Loucy (cell line): ENCODE results near the gene TGFBR3.

Source experiments
- H2AFZ ChIP-seq: fragments of 200-600 bp; sonication (generic); 2 replicates; pipeline ENCODE4 v1.6.0; 2016; ENCODE audit warnings: antibody characterized with exemption, mild to moderate bottlenecking, low read length, moderate library complexity
- H3F3A ChIP-seq: fragments of 200-600 bp; 2 replicates; pipeline ENCODE4 v1.6.0; 2016; ENCODE audit warnings: antibody characterized with exemption, low read depth, mild to moderate bottlenecking
- H3K27me3 ChIP-seq: fragments of 200-600 bp; sonication (generic); 2 replicates; pipeline ENCODE4 v1.6.1; 2014; ENCODE audit warnings: low read length, mild to moderate bottlenecking; ENCODE audit not compliant: insufficient read depth, poor library complexity, severe bottlenecking
- H3K36me3 ChIP-seq: fragments of 200-600 bp; sonication (generic); 2 replicates; pipeline ENCODE4 v1.6.1; 2016; ENCODE audit warnings: low read length; ENCODE audit not compliant: insufficient read depth
- H3K4me1 ChIP-seq: fragments of 200-600 bp; sonication (generic); 2 replicates; pipeline ENCODE4 v1.5.1; 2014; ENCODE audit warnings: low read length, mild to moderate bottlenecking; ENCODE audit not compliant: insufficient read depth, poor library complexity, severe bottlenecking
- H3K4me2 ChIP-seq: fragments of 200-600 bp; sonication (generic); 2 replicates; pipeline ENCODE4 v1.6.0; 2014; ENCODE audit warnings: antibody characterized with exemption, low read length, low read depth, mild to moderate bottlenecking; ENCODE audit not compliant: poor library complexity, severe bottlenecking
- H3K4me3 ChIP-seq: fragments of 200-600 bp; sonication (generic); 2 replicates; pipeline ENCODE4 v1.5.1; 2014; ENCODE audit warnings: low read length, mild to moderate bottlenecking, mixed read lengths; ENCODE audit not compliant: poor library complexity, severe bottlenecking
- H3K79me2 ChIP-seq: fragments of 200-600 bp; sonication (generic); 2 replicates; pipeline ENCODE4 v1.6.1; 2014; ENCODE audit warnings: low read length; ENCODE audit not compliant: insufficient read depth
- H3K9ac ChIP-seq: fragments of 200-600 bp; sonication (generic); 2 replicates; pipeline ENCODE4 v1.6.0; 2014; ENCODE audit warnings: mild to moderate bottlenecking, low read depth, low read length, moderate library complexity; ENCODE audit not compliant: poor library complexity, severe bottlenecking
- H3K9me2 ChIP-seq: fragments of 200-600 bp; sonication (generic); replicated peaks from 2 replicates; pipeline ENCODE4 v1.6.1; 2016; ENCODE audit warnings: low read depth, low read length, mixed read lengths
- H3K9me3 ChIP-seq: fragments of 200-600 bp; sonication (generic); 2 replicates; pipeline ENCODE4 v1.6.1; 2014; ENCODE audit warnings: mild to moderate bottlenecking, antibody characterized with exemption, low read length, low read depth; ENCODE audit not compliant: insufficient read depth
- H4K20me1 ChIP-seq: fragments of 200-600 bp; sonication (generic); 2 replicates; pipeline ENCODE4 v1.6.0; 2014; ENCODE audit warnings: antibody characterized with exemption, low read length, mild to moderate bottlenecking; ENCODE audit not compliant: insufficient read depth, poor library complexity, severe bottlenecking
- CTCF ChIP-seq: fragments of 200-600 bp; sonication (generic); conservative IDR thresholded peaks from 2 replicates; pipeline ENCODE4 v1.5.1; 2014; ENCODE audit warnings: mild to moderate bottlenecking, antibody characterized with exemption, low read length
- EZH2phosphoT487 ChIP-seq: fragments of 200-600 bp; IDR thresholded peaks from 2 replicates; pipeline ENCODE4 v1.6.1; 2018; ENCODE audit warnings: antibody characterized with exemption, mild to moderate bottlenecking, moderate library complexity, borderline replicate concordance

TGFBR3 gene

GRCh38 chr1:91718877-91719276 is 167.1 kb downstream of the TGFBR3 start:
- no peaks in the 10 kb centered on the region for H3K9me2 ChIP-seq
- H3K4me2 ChIP-seq: no peak overlapping the region
- no peaks in the 10 kb centered on the region for H3K36me3 ChIP-seq
- H3K4me1 ChIP-seq: no peaks in the 10 kb centered on the region
- H3K79me2 ChIP-seq: no peaks in the 10 kb centered on the region
- no peak overlapping the region for H2AFZ ChIP-seq
- TF ChIP-seq CTCF: no peak
- no peak for TF ChIP-seq EZH2phosphoT487
- H3K4me3 ChIP-seq: no peak overlapping the region
- no peaks in the 10 kb centered on the region for H3K9me3 ChIP-seq
- H3K9ac ChIP-seq: no peak overlapping the region
- no peaks in the 10 kb centered on the region for H3K27me3 ChIP-seq
- H3F3A ChIP-seq: no peaks in the 10 kb centered on the region
- H4K20me1 ChIP-seq: no peaks in the 10 kb centered on the region

- Histone ChIP-seq H3K4me3 (no peak overlapping the region), H3K9me3 (no peaks in the 10 kb centered on the region), H3K9ac (no peak overlapping the region), H3K27me3 (no peaks in the 10 kb centered on the region), H3K4me1 (no peaks in the 10 kb centered on the region), H3F3A (no peaks in the 10 kb centered on the region), H3K9me2 (no peaks in the 10 kb centered on the region), H3K36me3 (no peaks in the 10 kb centered on the region), H4K20me1 (no peaks in the 10 kb centered on the region), H3K4me2 (no peak overlapping the region), H2AFZ (no peak overlapping the region), H3K79me2 (no peaks in the 10 kb centered on the region)
- TF ChIP-seq CTCF (no peak), EZH2phosphoT487 (no peak)
Measured at GRCh38 chr1:91718368-91718767, 167.6 kb downstream of the TGFBR3 start.

GRCh38 chr1:91717839-91718238 is 168.1 kb downstream of the TGFBR3 start:
- Histone ChIP-seq H3K4me2 (no peak overlapping the region), H3K9me3 (no peaks in the 10 kb centered on the region), H3F3A (no peaks in the 10 kb centered on the region), H3K4me3 (no peak overlapping the region), H3K9ac (no peak overlapping the region), H3K4me1 (no peaks in the 10 kb centered on the region), H2AFZ (no peak overlapping the region), H3K79me2 (no peaks in the 10 kb centered on the region), H3K27me3 (no peaks in the 10 kb centered on the region), H3K36me3 (no peaks in the 10 kb centered on the region), H3K9me2 (no peaks in the 10 kb centered on the region), H4K20me1 (no peaks in the 10 kb centered on the region)
- TF ChIP-seq CTCF (no peak), EZH2phosphoT487 (no peak)
